ENCODE results near the gene TRPV5. TPM values are rescaled to one million over a fixed set of nuclear protein-coding genes. Genes with fewer than 3 reads are reported as not detected.

Gene TRPV5
- total RNA-seq, 4 donors from 2014 or later: not detected

GRCh38 chr7:142880876-142881505 lies 52.6 kb downstream of the TRPV5 start:
- Histone ChIP-seq H3K27ac (no peak overlapping the region), H3K9me3 (no peaks in the 10 kb centered on the region), H3K27me3 (no peaks in the 10 kb centered on the region), H3K4me3 (no peak overlapping the region), H3K4me1 (no peaks in the 10 kb centered on the region), H3K36me3 (no peaks in the 10 kb centered on the region)
- intact Hi-C loops (cut with DNase I; ENCODE audit: low total_unique reads) (no loop called here), in situ Hi-C loops (cut with MboI; ENCODE audit: low pct_ligation_motif_present in 1 of 4, low pct_unique_long_range_greater_than_20kb in 1 of 4, low sequenced_read_pairs in 3 of 4) (loop anchor here in 1 of 4 donors (25.0 kb wide), 1 partner anchor 331 kb away; the partner anchor contains the start of gene TAS2R40)
- no peak for DNase-seq
- 14 to 27% methylated on average over 1 to 8 of the region's 8 CpGs for WGBS, 2 donors (ENCODE audit: low coverage in 1 of 2)
- TF ChIP-seq POLR2A (IDR thresholded peaks at IDR 0.05) (no peak), CTCF (IDR thresholded peaks at IDR 0.05) (peak; percentile 61 to 76 (median 67))

- no peak for TF ChIP-seq POLR2A (IDR thresholded peaks at IDR 0.05)
- no peak for TF ChIP-seq CTCF (IDR thresholded peaks at IDR 0.05)
- no peak for TF ChIP-seq EP300 (IDR thresholded peaks at IDR 0.05; ENCODE audit: low read depth)
- no peak for TF ChIP-seq POLR2AphosphoS5 (IDR thresholded peaks at IDR 0.05)
- in situ Hi-C loops (cut with MboI; ENCODE audit: low pct_ligation_motif_present in 1 of 4, low pct_unique_long_range_greater_than_20kb in 1 of 4, low sequenced_read_pairs in 3 of 4): loop anchor here in 1 of 4 donors (10.0 to 25.0 kb wide), 2 partner anchors 126 to 333 kb away; partner anchors contain the start of gene TAS2R40
- no peaks in the 10 kb centered on the region for H3K9me3 ChIP-seq
- no peaks in the 10 kb centered on the region for H3K36me3 ChIP-seq
- no peaks in the 10 kb centered on the region for H3K27me3 ChIP-seq
- no peak overlapping the region for H3K4me3 ChIP-seq
- no peak overlapping the region for H3K27ac ChIP-seq
- intact Hi-C loops (cut with DNase I; ENCODE audit: low total_unique reads): loop anchor here (10.0 kb wide), 1 partner anchor 336 kb away; no protein-coding TSS in a partner anchor
- no peak for DNase-seq
- H3K4me1 ChIP-seq: no peaks in the 10 kb centered on the region
- WGBS, 2 donors (ENCODE audit: low coverage in 1 of 2): 84 to 85% methylated on average over 5 of the region's 5 CpGs
Observed at GRCh38 chr7:142879060-142879459, 54.5 kb downstream of the TRPV5 start.

GRCh38 chr7:142878315-142878714 lies 55.2 kb downstream of the TRPV5 start:
- Histone ChIP-seq H3K27ac (no peak overlapping the region), H3K9me3 (no peaks in the 10 kb centered on the region), H3K36me3 (no peaks in the 10 kb centered on the region), H3K4me1 (no peaks in the 10 kb centered on the region), H3K4me3 (no peak overlapping the region), H3K27me3 (no peaks in the 10 kb centered on the region)
- TF ChIP-seq POLR2AphosphoS5 (IDR thresholded peaks at IDR 0.05): no peak
- no peak for TF ChIP-seq POLR2A (IDR thresholded peaks at IDR 0.05)
- no peak for TF ChIP-seq CTCF (IDR thresholded peaks at IDR 0.05)
- no peak for TF ChIP-seq EP300 (IDR thresholded peaks at IDR 0.05; ENCODE audit: low read depth)
- in situ Hi-C loops (cut with MboI; ENCODE audit: low pct_ligation_motif_present in 1 of 4, low pct_unique_long_range_greater_than_20kb in 1 of 4, low sequenced_read_pairs in 3 of 4) (loop anchor here in 1 of 4 donors (10.0 to 25.0 kb wide), 2 partner anchors 126 to 334 kb away; partner anchors contain the start of gene TAS2R40), intact Hi-C loops (cut with DNase I; ENCODE audit: low total_unique reads) (loop anchor here (10.0 kb wide), 1 partner anchor 336 kb away; no protein-coding TSS in a partner anchor)
- WGBS, 2 donors (ENCODE audit: low coverage in 1 of 2): 93 to 100% methylated on average over 1 to 3 of the region's 3 CpGs
- no peak for DNase-seq

- intact Hi-C loops (cut with DNase I; ENCODE audit: low total_unique reads) (loop anchor here (10.0 kb wide), 1 partner anchor 338 kb away; no protein-coding TSS in a partner anchor), in situ Hi-C loops (cut with MboI; ENCODE audit: low pct_ligation_motif_present in 1 of 4, low pct_unique_long_range_greater_than_20kb in 1 of 4, low sequenced_read_pairs in 3 of 4) (loop anchor here in 1 of 4 donors (10.0 to 25.0 kb wide), 2 partner anchors 128 to 335 kb away; partner anchors contain the start of gene TAS2R40)
- H3K9me3 ChIP-seq: no peaks in the 10 kb centered on the region
- no peak for DNase-seq
- H3K36me3 ChIP-seq: no peaks in the 10 kb centered on the region
- no peaks in the 10 kb centered on the region for H3K4me1 ChIP-seq
- TF ChIP-seq POLR2AphosphoS5 (IDR thresholded peaks at IDR 0.05) (no peak), EP300 (IDR thresholded peaks at IDR 0.05; ENCODE audit: low read depth) (no peak)
- H3K4me3 ChIP-seq: no peak overlapping the region
- no peak overlapping the region for H3K27ac ChIP-seq
- 14 to 83% methylated on average over 1 to 18 of the region's 18 CpGs for WGBS, 2 donors (ENCODE audit: low coverage in 1 of 2)
- H3K27me3 ChIP-seq: no peaks in the 10 kb centered on the region
Observed at GRCh38 chr7:142876991-142877910, 56.3 kb downstream of the TRPV5 start.

Data from transverse colon (tissue), 4 donors.